GM12878 (cell line): Measurements from ENCODE around the gene MDH1. TPM values are rescaled to one million over a fixed set of nuclear protein-coding genes. Genes with fewer than 3 reads are reported as not detected.

ENCODE experiments used
- ATAC-seq: fragments of 200-7000 bp; cut with Tn5 transposase; 3 replicates; pipeline ENCODE4 v1.9.1; 2020; ENCODE audit warnings: mild to moderate bottlenecking, moderate library complexity
- BruUV-seq: library from RNA; stranded (reverse); fragments of 400-500 nt; replicated peaks from 2 replicates; lab custom pipeline; 2021; lab: Mats Ljungman, UMichigan
- CTCF ChIA-PET: fragments of 300-600 bp; sonication (Branson Sonifier 250); formaldehyde crosslinking; extraction: SDS; loops from one replicate; lab custom pipeline; 2021; ENCODE audit warnings: inconsistent platforms; lab: Yijun Ruan, JAX
- POLR2A ChIA-PET: fragments of 350-600 bp; formaldehyde crosslinking; extraction: SDS; loops from one replicate; lab custom pipeline; 2021; ENCODE audit warnings: inconsistent platforms; lab: Charles Lee
- RAD21 ChIA-PET: fragments of 300-600 bp; sonication (Branson Sonifier 250); formaldehyde crosslinking; loops from one replicate; lab custom pipeline; 2023; ENCODE audit warnings: antibody characterized with exemption; ENCODE audit not compliant: unreplicated experiment; lab: Charles Lee
- SMC1A ChIA-PET: fragments of 300-600 bp; sonication (Branson Sonifier 250); formaldehyde crosslinking; loops from one replicate; lab custom pipeline; 2023; ENCODE audit not compliant: unreplicated experiment, uncharacterized antibody; lab: Charles Lee
- DNase-seq: peaks from one replicate; pipeline ENCODE4 v3.0.0-alpha.2; 2011; ENCODE audit warnings: low read depth, low spot score
- FAIRE-seq: peaks from 3 replicates; lab custom pipeline; 2011; peaks lifted over from hg19 to GRCh38; lab: Jason Lieb, UNC
- H2AFZ ChIP-seq: 2 replicates; pipeline ENCODE4 v1.6.0; 2011; ENCODE audit warnings: low read depth, low read length, control low read depth; ENCODE audit not compliant: control insufficient read depth
- H3K27ac ChIP-seq: 2 replicates; pipeline ENCODE4 v1.5.1; 2011; ENCODE audit warnings: control low read depth; ENCODE audit not compliant: control insufficient read depth, insufficient read depth
- H3K27me3 ChIP-seq, 2 experiments: replicated peaks in 1 of 2; 2 replicates each; pipeline versions ENCODE4 v1.6.0 to v1.6.1; 2011; ENCODE audit warnings: low read length in 1 of 2; ENCODE audit not compliant: control insufficient read depth in 2 of 2, insufficient read depth in 2 of 2
- H3K36me3 ChIP-seq, 2 experiments: 2 replicates each; pipeline ENCODE4 v1.5.1; 2011; ENCODE audit warnings: low read length in 1 of 2; ENCODE audit not compliant: control insufficient read depth in 2 of 2, insufficient read depth in 2 of 2
- H3K4me1 ChIP-seq: 2 replicates; pipeline ENCODE4 v1.6.1; 2011; ENCODE audit warnings: mild to moderate bottlenecking, low read length, moderate library complexity, mixed read lengths; ENCODE audit not compliant: control insufficient read depth, insufficient read depth
- H3K4me2 ChIP-seq: 2 replicates; pipeline ENCODE4 v1.6.0; 2011; ENCODE audit warnings: control low read depth; ENCODE audit not compliant: control insufficient read depth, insufficient read depth
- H3K4me3 ChIP-seq: fragments of 200-600 bp; sonication (generic); 2 replicates; pipeline ENCODE4 v1.5.1; 2016
- H3K79me2 ChIP-seq: 2 replicates; pipeline ENCODE4 v1.6.0; 2011; ENCODE audit warnings: low read length; ENCODE audit not compliant: control insufficient read depth, insufficient read depth
- H3K9ac ChIP-seq: 2 replicates; pipeline ENCODE4 v1.8.0; 2011; ENCODE audit warnings: low read length, control low read depth, mixed read lengths; ENCODE audit not compliant: control insufficient read depth, insufficient read depth
- H3K9me3 ChIP-seq: replicated peaks from 3 replicates; pipeline ENCODE4 v1.5.1; 2011; ENCODE audit warnings: mild to moderate bottlenecking, low read length; ENCODE audit not compliant: control insufficient read depth, insufficient read depth
- H4K20me1 ChIP-seq: 2 replicates; pipeline ENCODE4 v1.6.0; 2011; ENCODE audit not compliant: control insufficient read depth, insufficient read depth
- ASH2L ChIP-seq: fragments of 300-600, 200-600 bp; sonication (generic); IDR thresholded peaks from 2 replicates; pipeline ENCODE4 v1.6.1; 2017; ENCODE audit warnings: low read depth, mild to moderate bottlenecking, borderline replicate concordance
- BCL11A ChIP-seq: IDR thresholded peaks from 2 replicates; pipeline ENCODE4 v1.6.1; 2011; ENCODE audit warnings: low read depth, low read length
- CBX5 ChIP-seq: sonication (generic); IDR thresholded peaks from 2 replicates; pipeline ENCODE4 v1.6.1; 2016; ENCODE audit warnings: low read depth, moderate library complexity, mild to moderate bottlenecking, inconsistent platforms
- CHD2 ChIP-seq: IDR thresholded peaks from 2 replicates; pipeline ENCODE4 v1.6.1; 2011; ENCODE audit warnings: low read depth, low read length, improper control_type of control experiment, borderline replicate concordance
- E2F8 ChIP-seq: fragments of 450-650 bp; IDR thresholded peaks from 2 replicates; pipeline ENCODE4 v1.6.1; 2018; ENCODE audit warnings: mild to moderate bottlenecking, low read depth, moderate library complexity; ENCODE audit not compliant: partially characterized antibody
- EZH2 ChIP-seq: IDR thresholded peaks from 2 replicates; pipeline ENCODE4 v1.6.1; 2012; ENCODE audit warnings: low read depth, mild to moderate bottlenecking, control low read depth, inconsistent platforms, low read length, borderline replicate concordance; ENCODE audit not compliant: control insufficient read depth
- IKZF1 ChIP-seq: fragments of 450-650 bp; conservative IDR thresholded peaks from 2 replicates; pipeline ENCODE4 v1.6.1; 2017; ENCODE audit warnings: antibody characterized with exemption, mild to moderate bottlenecking
- KAT2A ChIP-seq: conservative IDR thresholded peaks from 2 replicates; pipeline ENCODE4 v1.6.1; 2011; ENCODE audit warnings: low read depth, low read length; ENCODE audit not compliant: control insufficient read depth
- KLF5 ChIP-seq: fragments of 450-650 bp; IDR thresholded peaks from 2 replicates; pipeline ENCODE4 v1.6.1; 2014; ENCODE audit warnings: mild to moderate bottlenecking; ENCODE audit not compliant: partially characterized antibody
- MTA2 ChIP-seq: fragments of 450-650 bp; IDR thresholded peaks from 2 replicates; pipeline ENCODE4 v1.6.1; 2016; ENCODE audit warnings: low read depth, mild to moderate bottlenecking, moderate library complexity
- MYC ChIP-seq: IDR thresholded peaks from 2 replicates; pipeline ENCODE4 v1.6.1; 2011; ENCODE audit warnings: mild to moderate bottlenecking, low read length, moderate library complexity, inconsistent platforms; ENCODE audit not compliant: insufficient read depth, insufficient replicate concordance, insufficient read length, severe bottlenecking
- NR2C1 ChIP-seq: fragments of 450-650 bp; IDR thresholded peaks from 2 replicates; pipeline ENCODE4 v1.6.1; 2017; ENCODE audit warnings: antibody characterized with exemption, mild to moderate bottlenecking, moderate library complexity
- SMARCA5 ChIP-seq: fragments of 450-650 bp; IDR thresholded peaks from 2 replicates; pipeline ENCODE4 v1.6.1; 2017; ENCODE audit warnings: mild to moderate bottlenecking
- SUPT20H ChIP-seq: IDR thresholded peaks from 2 replicates; pipeline ENCODE4 v1.6.1; 2011; ENCODE audit warnings: low read depth, mild to moderate bottlenecking, low read length, moderate library complexity, borderline replicate concordance; ENCODE audit not compliant: control insufficient read depth
- TAF1 ChIP-seq: IDR thresholded peaks from 2 replicates; pipeline ENCODE4 v1.6.1; 2011; ENCODE audit warnings: mild to moderate bottlenecking, low read depth, low read length, borderline replicate concordance
- TCF3 ChIP-seq: IDR thresholded peaks from 2 replicates; pipeline ENCODE4 v1.6.1; 2012; ENCODE audit warnings: low read depth, mild to moderate bottlenecking, low read length, borderline replicate concordance; ENCODE audit not compliant: insufficient read depth
- YY1 ChIP-seq: IDR thresholded peaks from 2 replicates; pipeline ENCODE4 v1.6.1; 2011; ENCODE audit warnings: low read depth, mild to moderate bottlenecking, low read length
- ZNF24 ChIP-seq: fragments of 450-650 bp; IDR thresholded peaks from 2 replicates; pipeline ENCODE4 v1.6.1; 2017; ENCODE audit warnings: antibody characterized with exemption, mild to moderate bottlenecking
- ZNF274 ChIP-seq: IDR thresholded peaks from one replicate; pipeline ENCODE4 v1.8.0; 2011; ENCODE audit not compliant: insufficient read length, insufficient read depth
- ZZZ3 ChIP-seq: IDR thresholded peaks from 2 replicates; pipeline ENCODE4 v1.6.1; 2011; ENCODE audit warnings: low read depth; ENCODE audit not compliant: control insufficient read depth, insufficient read length
- in situ Hi-C: fragments of 300-500 bp; cut with MboI; formaldehyde crosslinking; loops from 9 replicates; pipeline ENCODE4 v1.14.3; 2018; ENCODE audit warnings: mixed read lengths
- intact Hi-C: fragments of 100-400 bp; cut with micrococcal nuclease; formaldehyde crosslinking; loops from one replicate; pipeline ENCODE4 v1.14.2; 2022; ENCODE audit not compliant: unreplicated experiment
- polyA plus RNA-seq, 11 experiments: library from polyadenylated mRNA; depleted of rRNA in 4 of 11; unstranded in 6 of 11; stranded (reverse) in 5 of 11; fragments of >200 nt; fragmentation: Nextera tagmentation in 4 of 11; fragmentation: Illumina TruSeq in 1 of 11; extraction: Ambion mirVana in 4 of 11; extraction: Trizol in 1 of 11; gene quantifications; 1 replicate in 1 of 11; 2 replicates in 10 of 11; pipeline versions ENCODE4 v1.2.1 to v1.2.3, GENCODE V29; 2011 to 2016; ENCODE audit warnings: inconsistent platforms in 2 of 11, missing spikeins in 2 of 11, low read depth in 1 of 11
- total RNA-seq, 4 experiments: library from RNA; depleted of rRNA in 3 of 4; stranded (reverse); fragments of >200 nt in 3 of 4; fragmentation: Illumina TruSeq in 1 of 4; extraction: Trizol in 1 of 4; gene quantifications; 2 replicates each; pipeline versions ENCODE4 v1.2.1 to v1.2.3, GENCODE V29; 2013 to 2021

MDH1 gene
- total and polyA plus RNA-seq, 10 of the 15 experiments (the other 5 are each of a cell fraction or from before 2014, with no cell fraction given) = 254 to 1,581 (median 440) TPM

GRCh38 chr2:63576546-63576945 lies 12.2 kb upstream of the MDH1 start:
- intact Hi-C loops = no loop called here
- H3K27ac ChIP-seq = no peak overlapping the region
- RAD21 ChIA-PET = no interaction called here
- in situ Hi-C loops = no loop called here
- no peak for TF ChIP-seq KLF5
- no peak for TF ChIP-seq E2F8
- TF ChIP-seq ZNF274 = no peak
- TF ChIP-seq YY1 = no peak
- no peak for TF ChIP-seq MYC
- TF ChIP-seq MTA2 = no peak
- no peak for TF ChIP-seq ASH2L
- no peak for TF ChIP-seq EZH2
- no peak for TF ChIP-seq CHD2
- no peak for TF ChIP-seq SUPT20H
- TF ChIP-seq TCF3 = no peak
- TF ChIP-seq IKZF1 = no peak
- no peak for TF ChIP-seq ZZZ3
- TF ChIP-seq KAT2A = no peak
- TF ChIP-seq BCL11A = no peak
- TF ChIP-seq SMARCA5 = no peak
- no peak for TF ChIP-seq TAF1
- no peak for TF ChIP-seq NR2C1
- no peak for TF ChIP-seq ZNF24
- TF ChIP-seq CBX5 = no peak
- H3K4me2 ChIP-seq = no peak overlapping the region
- H3K27me3 ChIP-seq = no peaks in the 10 kb centered on the region
- CTCF ChIA-PET = no interaction called here
- no peaks in the 10 kb centered on the region for H4K20me1 ChIP-seq
- BruUV-seq = no TSS peak
- FAIRE-seq (no peak), DNase-seq (no peak), ATAC-seq (no peak)
- no peaks in the 10 kb centered on the region; the same call in 1 of the 3 replicates for H3K9me3 ChIP-seq
- H3K9ac ChIP-seq = no peak overlapping the region
- no peak overlapping the region for H3K4me3 ChIP-seq
- no peak overlapping the region for H2AFZ ChIP-seq
- SMC1A ChIA-PET = interaction anchor here (1.8 kb wide), 1 partner anchor 11 kb away, joined by 6 read pairs; the partner anchor contains the start of gene WDPCP
- POLR2A ChIA-PET = no interaction called here
- H3K4me1 ChIP-seq = no peaks in the 10 kb centered on the region
- H3K36me3 ChIP-seq = no peaks in the 10 kb centered on the region
- no peaks in the 10 kb centered on the region; the same call in 1 of the 2 replicates for H3K79me2 ChIP-seq
